AG09319 (cell line): Measurements from ENCODE around the gene FAM193A.

Experiments
- DNase-seq: peaks from one replicate; pipeline ENCODE4 v3.0.0-alpha.2; 2010; ENCODE audit warnings: low read depth; ENCODE audit errors: extremely low read depth
- CTCF ChIP-seq: IDR thresholded peaks from 2 replicates; pipeline ENCODE4 v1.5.1; 2011; ENCODE audit warnings: low read depth, mild to moderate bottlenecking, inconsistent platforms, low read length, moderate library complexity

The FAM193A gene

GRCh38 chr4:2551118-2551517 lies 14.7 kb downstream of the FAM193A start:
- no peak for DNase-seq
- no peak for TF ChIP-seq CTCF

DNA sequence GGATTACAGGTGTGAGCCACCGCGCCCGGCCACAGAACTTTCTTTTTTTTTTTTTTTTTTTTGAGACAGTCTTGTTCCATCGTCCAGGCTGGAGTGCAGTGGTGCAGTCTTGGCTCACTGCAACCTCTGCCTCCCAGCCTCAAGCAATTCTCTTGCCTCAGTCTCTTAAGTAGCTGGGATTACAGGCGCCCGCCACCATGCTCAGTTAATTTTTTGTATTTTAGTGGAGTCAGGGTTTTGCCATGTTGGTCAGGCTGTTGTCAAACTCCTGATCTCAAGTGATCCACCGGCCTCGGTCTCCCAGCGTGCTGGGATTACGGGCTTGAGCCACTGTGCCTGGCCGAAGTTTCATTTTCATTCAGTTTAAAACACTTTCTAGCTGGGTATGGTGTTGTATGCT lies 16.4 kb downstream of the FAM193A start:
- no peak for DNase-seq
- no peak for TF ChIP-seq CTCF

DNA sequence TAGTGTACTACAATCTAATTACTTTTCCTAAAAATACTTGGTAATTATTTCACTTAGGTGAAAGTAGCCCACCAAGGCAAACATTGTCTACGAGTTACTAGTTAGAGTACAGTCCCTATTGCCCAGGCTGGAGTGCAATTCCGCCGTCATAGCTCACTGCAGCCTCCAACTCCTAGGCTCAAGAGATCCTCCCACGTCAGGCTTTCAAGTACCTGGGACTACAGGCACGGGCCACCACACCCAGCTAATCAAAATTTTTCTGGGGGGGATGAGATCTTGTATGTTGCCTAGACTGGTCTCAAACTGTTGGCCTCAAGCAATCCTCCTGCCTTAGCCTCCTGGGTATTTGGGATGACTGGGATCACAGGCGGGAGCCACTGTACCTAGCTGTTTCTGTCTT lies 21.9 kb downstream of the FAM193A start:
- TF ChIP-seq CTCF: no peak

DNA sequence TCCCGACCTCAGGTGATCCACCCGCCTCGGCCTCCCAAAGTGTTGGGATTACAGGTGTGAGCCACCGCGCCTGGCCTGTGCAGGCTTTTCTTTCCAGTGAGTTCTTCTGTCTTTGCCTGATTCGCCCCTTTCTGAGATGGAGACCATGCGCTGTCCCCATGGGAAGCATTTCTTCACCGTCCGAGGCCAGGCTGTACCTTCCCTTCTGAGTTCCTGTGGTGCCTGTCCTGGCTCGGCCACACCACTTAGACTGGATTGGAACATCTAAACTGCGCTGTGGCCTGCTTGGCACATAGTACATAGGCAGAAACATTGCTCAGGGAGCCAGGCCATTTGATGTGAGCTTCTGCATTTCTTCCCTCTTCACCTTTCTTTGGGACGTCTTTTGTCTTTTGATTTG lies 23.7 kb downstream of the FAM193A start:
- TF ChIP-seq CTCF: no peak

More for the DNA sequence above, 21.9 kb downstream of the FAM193A start:
- no peak for DNase-seq

DNA sequence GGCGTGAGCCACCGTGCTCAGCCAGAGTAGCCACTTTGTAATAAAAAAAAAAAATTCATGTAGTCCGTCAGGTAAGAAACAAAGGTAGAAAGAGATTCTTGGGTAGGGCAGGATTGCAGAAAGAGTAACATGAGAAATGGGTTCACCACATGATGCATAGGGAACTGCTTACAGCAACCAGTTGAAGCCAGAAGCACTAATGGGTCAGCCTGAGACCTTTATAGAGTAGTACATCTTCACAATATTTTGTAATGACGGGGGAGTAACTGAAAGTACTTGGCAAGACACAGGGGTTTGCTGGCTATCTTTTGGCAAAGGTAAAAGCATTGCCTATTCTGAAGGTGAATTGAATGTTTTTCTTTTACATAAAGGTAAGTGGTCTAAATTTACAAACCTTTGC lies 29.1 kb downstream of the FAM193A start:
- TF ChIP-seq CTCF: no peak
- DNase-seq: no peak

More for the DNA sequence above, 23.7 kb downstream of the FAM193A start:
- no peak for DNase-seq

GRCh38 chr4:2570036-2570435 lies 33.6 kb downstream of the FAM193A start:
- DNase-seq: no peak
- TF ChIP-seq CTCF: no peak

- no peak for DNase-seq
- no peak for TF ChIP-seq CTCF
Observed at GRCh38 chr4:2570551-2571222, 34.2 kb downstream of the FAM193A start.
